ENCODE results near the gene TLE4.
A peak's percentile ranks its signal among the peaks of the same experiment; 100 is the strongest.
"Not testable (repeated sequence)": the region's sequence is repeated elsewhere in the genome, so short reads cannot be mapped to it uniquely, and the experiment has no call there.

TLE4 gene

GRCh38 chr9:79571309-79572031 is at the start of gene TLE4:
TSS of gene TLE4 (plus strand) at chr9:79571965. CDS start at chr9:79572791, 826 bp downstream.
- peak; percentile 100 for DNase-seq

GRCh38 chr9:79522793-79523192 is 49.0 kb upstream of the TLE4 start:
- no peak for DNase-seq

DNA sequence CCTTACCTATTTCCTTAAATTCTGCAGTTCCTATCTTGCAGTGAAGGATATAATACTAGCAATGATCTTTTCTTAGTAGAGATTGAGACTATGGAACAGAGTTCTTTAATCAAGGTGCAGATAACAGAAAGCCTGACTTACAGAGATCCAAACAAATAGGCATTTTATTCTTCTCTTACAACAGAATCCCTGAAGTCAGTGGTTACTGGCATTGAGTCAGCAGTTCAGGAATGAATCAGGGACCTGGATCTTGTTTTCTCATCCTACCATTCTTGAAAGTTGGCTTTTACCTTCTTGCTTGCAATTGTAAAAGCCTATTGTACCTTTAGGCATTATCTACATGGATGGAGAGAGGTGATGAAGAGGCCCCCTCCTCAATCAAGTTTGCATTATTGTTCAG is 47.5 kb upstream of the TLE4 start:
- no peak for DNase-seq

- no peak for DNase-seq
Measured at GRCh38 chr9:79526149-79526672, 45.6 kb upstream of the TLE4 start.

DNA sequence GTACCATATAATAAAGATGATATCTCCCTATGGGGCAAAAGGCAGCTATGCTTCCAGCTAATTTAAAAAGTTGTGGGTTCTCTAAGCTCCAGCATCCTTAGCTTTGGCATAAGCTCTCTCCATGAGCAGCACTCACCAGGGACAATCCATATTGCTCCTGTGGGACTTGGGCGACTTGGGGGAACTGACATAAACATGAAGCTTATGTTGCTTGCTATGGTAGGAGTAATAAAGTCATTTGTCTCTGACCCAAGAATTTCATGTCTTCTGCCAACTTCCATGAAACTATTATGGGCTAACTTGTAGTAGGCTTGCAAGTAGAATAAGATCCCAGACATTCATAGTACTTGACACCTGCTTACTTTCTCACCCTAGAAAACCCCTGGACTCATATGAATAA is 36.2 kb upstream of the TLE4 start:
- no peak for DNase-seq

- DNase-seq, result no peak
Measured at GRCh38 chr9:79537838-79538237, 33.9 kb upstream of the TLE4 start.

DNA sequence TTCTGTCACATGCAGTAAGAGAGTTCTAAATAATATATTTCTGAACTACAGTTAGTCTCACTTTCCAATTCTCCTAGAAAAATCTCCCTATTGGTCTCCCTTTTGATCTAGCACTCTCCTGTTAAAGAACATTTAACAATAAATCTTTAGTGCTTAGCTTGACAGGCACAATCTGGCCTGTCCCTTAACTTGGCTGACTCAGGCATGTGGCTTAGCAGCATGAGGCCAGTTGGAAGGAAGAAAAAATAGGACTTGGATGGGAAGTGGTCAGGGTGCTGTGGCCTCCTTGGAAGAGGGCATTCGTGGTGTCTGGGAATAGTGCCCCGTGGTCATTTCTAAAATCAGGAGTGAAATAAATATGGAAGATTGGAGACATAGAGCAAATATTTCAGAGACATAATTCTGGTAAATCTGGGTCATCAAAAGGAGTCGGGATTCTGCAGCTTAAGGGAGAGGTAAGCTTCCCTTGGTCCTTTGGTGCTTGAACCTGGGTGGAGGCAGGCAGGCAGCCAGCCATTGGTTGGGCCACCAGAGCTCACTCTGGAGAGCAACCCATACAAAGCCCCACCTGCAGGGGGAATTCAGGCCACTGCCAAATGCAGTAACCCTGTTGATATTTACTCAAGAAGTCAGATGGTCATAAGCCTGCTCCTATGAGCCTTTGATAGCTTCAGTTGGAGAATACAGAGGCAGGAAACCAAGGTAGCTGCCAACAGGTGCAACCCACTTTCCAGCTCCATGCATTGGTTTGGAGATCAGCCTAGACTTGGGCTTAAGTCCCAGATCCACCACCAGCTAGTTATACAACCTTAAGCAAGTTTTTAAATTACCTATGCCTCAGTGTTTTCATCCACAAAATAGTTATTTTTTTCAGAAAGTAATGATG is 28.8 kb upstream of the TLE4 start:
- no peak for DNase-seq

DNA sequence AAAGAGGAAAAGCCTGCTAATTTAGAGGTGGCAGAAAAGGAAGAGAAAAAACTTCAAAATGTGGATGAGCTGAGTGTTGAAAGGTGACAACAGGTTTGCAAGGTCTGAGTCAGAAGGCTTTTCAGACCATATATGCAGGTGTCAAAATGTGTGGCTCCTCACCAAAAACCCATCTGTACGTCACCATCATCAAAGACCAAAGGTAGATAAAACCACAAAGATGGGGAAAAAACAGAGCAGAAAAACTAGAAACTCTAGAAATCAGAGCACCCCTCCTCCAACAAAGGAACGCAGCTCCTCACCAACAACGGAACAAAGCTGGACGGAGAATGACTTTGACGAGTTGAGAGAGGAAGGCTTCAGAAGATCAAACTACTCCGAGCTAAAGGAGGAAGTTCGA is 27.4 kb upstream of the TLE4 start:
- not testable (repeated sequence) for DNase-seq

- no peak for DNase-seq
Measured at GRCh38 chr9:79551586-79551985, 20.2 kb upstream of the TLE4 start.

- no peak for DNase-seq
Measured at GRCh38 chr9:79551994-79552393, 19.8 kb upstream of the TLE4 start.

- no peak for DNase-seq
Measured at GRCh38 chr9:79555474-79556089, 16.2 kb upstream of the TLE4 start.

- DNase-seq, result no peak
Measured at GRCh38 chr9:79559495-79560181, 12.1 kb upstream of the TLE4 start.

DNA sequence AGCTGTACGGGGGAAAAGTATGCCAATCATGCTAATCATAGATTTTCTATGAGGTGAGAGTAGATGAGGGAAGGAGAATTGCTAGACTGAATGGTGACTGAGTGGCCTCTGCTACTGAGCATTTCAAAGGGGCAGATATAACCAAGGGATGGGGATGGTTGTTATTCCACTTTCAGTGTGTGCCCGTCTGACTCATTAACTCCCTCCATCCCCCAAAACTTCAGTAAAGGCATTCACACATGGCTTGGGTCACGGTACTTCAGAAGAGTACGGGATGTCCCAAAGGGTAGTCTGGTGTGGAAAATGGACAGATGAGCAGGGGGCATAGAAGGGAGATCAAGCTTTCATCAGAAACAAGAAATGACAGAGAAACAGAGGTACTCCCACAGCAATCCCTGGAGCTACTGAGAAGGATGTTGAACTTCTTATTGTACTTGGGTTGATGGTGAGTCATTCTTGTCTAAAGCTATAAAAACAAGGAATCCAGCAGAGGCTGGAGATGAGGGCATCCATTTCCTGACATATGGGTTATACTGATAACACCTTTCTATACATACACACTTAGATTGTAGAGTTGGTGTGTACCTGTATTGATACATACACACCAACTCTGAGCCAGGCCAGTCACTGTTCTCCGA is 8.9 kb upstream of the TLE4 start:
- no peak for DNase-seq

DNA sequence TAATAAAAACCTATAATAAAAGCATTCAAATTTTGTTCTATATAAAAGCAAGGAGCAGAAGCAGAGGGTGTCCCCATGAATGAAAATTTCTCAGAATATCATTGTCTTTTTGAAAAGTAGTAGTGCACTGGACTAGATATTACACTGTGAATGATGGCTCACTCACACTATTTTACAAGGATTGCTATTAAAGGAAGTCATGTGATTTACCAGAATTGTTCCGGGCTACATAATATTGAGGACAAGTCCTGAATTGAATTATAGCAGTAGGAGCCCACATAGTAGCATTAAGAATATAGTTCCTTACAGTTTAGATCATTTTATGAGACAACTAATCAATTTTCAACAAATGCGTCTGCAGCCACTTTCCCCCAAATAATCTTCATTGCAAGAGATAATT is 7.7 kb upstream of the TLE4 start:
- DNase-seq, result no peak

DNA sequence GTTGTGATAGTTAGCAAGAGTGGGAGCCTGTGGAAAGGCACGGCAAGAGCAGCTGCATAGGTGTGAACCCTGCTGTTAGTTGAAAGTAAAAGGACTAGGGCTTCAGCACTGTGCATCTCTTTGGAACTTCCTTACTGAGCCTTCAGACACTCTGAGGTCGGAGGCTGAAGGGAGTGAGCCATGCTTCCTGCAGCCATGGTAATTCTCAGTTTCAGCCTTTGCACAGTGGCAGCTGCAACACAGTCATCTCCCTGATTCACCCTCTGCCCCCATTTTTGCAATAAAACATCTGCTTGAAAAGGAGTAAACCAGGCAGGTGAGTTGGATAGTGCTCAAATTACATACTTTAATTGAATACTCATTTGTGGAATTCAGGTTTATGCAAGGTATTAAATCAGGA is 6.5 kb upstream of the TLE4 start:
- no peak for DNase-seq

DNA sequence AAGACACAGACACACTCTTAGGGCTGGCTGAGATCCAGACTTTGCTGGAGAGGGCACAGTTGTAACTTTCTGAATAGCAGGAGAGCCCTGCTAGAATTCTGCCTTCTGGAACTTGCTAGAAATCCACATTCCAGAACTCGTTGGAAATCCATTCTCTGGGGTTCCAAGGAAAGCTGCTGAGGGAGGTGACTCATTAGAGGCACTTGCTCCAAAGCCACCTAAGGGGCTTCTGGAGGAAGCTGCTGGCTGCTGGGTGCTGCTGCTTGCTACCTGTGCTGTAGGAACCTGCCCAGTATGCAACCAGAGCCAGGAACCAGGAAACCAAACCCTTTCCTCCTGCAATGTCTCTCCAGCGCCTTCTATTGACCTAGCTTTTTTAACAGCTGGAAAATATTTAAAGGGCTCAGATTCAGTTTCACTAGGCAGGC is 4.1 kb upstream of the TLE4 start:
- no peak for DNase-seq

- DNase-seq, result no peak
Measured at GRCh38 chr9:79568337-79569101, 3.2 kb upstream of the TLE4 start.

- no peak for DNase-seq
Measured at GRCh38 chr9:79569814-79570447, 1.8 kb upstream of the TLE4 start.

GRCh38 chr9:79570448-79571308 is 1.1 kb upstream of the TLE4 start:
- DNase-seq, result peak; percentile 79

DNA sequence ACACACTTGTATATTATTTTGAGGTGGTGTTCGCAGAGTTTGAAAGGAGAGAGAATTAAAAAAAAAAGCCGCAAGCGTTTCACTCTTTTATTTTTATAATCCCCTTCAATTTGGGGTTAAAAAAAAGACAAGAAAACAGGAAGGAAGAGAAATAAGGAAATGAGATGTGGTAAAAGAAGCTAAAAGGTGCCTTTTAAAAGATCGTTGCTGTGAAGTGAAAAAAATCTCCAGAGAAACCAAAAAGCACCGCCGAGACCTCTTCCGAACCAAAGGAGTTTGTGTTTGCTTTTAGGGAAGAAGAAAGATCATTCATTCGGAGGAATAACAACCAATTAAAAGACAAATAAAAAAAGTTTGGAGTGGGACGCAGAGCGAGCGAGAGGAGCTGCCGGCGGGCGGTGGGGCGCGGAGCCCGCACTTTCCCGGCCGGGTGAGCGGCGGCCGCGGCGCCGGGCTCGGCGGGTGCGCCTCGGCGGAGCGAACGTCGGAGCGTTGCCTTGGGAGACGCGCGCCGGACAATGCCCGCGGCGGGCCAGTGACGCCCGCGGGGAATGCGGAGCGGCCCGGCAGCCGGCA is 355 bp downstream of the TLE4 start:
- DNase-seq, result no peak
